Astrocyte of the cerebellum (primary cell): ENCODE data around the gene NLRC5.

Experiments used
- DNase-seq: peaks from one replicate; pipeline ENCODE4 v3.0.0-alpha.2; 2011; ENCODE audit warnings: low read depth
- H3K4me3 ChIP-seq: 2 replicates; pipeline ENCODE4 v1.5.1; 2011; ENCODE audit warnings: mild to moderate bottlenecking, low read depth, low read length, moderate library complexity
- in situ Hi-C: cut with HindIII; loops from 2 replicates; pipeline ENCODE4 v1.10.0; 2017; ENCODE audit warnings: low sequenced_read_pairs
- TF ChIP-seq, protein P1 (sequence below): IDR thresholded peaks from 2 replicates; pipeline ENCODE4 v1.5.1; 2012; ENCODE audit warnings: low read length, low read depth, moderate library complexity, mild to moderate bottlenecking; ENCODE audit errors: missing control alignments

Gene NLRC5, protein sequence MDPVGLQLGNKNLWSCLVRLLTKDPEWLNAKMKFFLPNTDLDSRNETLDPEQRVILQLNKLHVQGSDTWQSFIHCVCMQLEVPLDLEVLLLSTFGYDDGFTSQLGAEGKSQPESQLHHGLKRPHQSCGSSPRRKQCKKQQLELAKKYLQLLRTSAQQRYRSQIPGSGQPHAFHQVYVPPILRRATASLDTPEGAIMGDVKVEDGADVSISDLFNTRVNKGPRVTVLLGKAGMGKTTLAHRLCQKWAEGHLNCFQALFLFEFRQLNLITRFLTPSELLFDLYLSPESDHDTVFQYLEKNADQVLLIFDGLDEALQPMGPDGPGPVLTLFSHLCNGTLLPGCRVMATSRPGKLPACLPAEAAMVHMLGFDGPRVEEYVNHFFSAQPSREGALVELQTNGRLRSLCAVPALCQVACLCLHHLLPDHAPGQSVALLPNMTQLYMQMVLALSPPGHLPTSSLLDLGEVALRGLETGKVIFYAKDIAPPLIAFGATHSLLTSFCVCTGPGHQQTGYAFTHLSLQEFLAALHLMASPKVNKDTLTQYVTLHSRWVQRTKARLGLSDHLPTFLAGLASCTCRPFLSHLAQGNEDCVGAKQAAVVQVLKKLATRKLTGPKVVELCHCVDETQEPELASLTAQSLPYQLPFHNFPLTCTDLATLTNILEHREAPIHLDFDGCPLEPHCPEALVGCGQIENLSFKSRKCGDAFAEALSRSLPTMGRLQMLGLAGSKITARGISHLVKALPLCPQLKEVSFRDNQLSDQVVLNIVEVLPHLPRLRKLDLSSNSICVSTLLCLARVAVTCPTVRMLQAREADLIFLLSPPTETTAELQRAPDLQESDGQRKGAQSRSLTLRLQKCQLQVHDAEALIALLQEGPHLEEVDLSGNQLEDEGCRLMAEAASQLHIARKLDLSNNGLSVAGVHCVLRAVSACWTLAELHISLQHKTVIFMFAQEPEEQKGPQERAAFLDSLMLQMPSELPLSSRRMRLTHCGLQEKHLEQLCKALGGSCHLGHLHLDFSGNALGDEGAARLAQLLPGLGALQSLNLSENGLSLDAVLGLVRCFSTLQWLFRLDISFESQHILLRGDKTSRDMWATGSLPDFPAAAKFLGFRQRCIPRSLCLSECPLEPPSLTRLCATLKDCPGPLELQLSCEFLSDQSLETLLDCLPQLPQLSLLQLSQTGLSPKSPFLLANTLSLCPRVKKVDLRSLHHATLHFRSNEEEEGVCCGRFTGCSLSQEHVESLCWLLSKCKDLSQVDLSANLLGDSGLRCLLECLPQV (N-terminal part only)

DNA sequence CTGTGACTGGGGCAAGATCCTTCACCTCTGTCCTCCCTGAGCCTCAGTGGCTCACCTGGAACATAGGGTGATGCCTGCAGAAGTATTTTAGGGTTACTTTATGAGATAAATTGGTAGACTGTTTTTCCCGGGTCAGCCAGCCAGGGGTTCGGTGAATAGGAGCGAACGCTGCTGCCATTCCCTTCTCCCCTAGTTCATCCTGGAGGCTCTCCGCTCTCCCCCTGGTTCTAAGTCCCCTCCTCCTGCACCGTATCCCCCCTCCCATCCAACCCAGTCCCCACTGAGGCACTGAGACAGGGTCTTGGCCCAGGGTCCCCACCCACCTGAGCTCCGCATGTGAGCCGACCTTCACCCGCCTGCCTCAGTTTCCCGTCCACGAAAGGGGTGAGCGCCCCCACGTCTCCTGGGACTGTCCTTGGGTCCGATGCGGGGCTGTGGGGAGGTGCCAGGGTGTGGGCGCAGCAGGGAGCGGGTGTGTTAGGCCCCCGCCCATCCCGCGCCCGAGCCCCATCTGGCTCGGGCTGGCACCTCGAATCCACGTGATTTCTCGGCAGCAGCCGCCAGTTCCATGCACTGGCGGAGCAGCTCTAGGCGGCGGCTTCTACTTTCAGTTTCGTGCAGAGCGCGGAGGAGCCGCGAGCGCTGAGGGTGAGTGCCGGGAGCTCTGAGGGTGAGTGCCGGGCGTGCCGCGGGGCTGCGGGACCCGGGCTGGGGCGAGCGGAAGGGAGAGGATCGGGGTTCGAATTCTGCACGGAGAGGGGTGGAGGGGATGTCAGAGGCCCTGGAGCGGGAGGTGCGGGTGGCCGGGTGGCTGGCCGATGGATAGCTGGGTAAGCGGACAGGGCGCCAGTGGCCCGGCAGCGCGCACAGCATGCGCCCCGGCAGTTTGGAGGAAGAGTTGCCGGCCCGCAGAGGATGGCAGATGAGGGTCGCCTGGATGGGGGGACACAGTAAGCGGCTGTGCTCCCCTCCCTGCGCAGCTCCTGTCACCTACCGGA, at the start of gene NLRC5:
TSS of gene NLRC5 (plus strand) at position 610 of the 998 bp plus-strand sequence. CDS start 31,156 bp downstream, outside the sequence.
- TF ChIP-seq, protein P1, sequence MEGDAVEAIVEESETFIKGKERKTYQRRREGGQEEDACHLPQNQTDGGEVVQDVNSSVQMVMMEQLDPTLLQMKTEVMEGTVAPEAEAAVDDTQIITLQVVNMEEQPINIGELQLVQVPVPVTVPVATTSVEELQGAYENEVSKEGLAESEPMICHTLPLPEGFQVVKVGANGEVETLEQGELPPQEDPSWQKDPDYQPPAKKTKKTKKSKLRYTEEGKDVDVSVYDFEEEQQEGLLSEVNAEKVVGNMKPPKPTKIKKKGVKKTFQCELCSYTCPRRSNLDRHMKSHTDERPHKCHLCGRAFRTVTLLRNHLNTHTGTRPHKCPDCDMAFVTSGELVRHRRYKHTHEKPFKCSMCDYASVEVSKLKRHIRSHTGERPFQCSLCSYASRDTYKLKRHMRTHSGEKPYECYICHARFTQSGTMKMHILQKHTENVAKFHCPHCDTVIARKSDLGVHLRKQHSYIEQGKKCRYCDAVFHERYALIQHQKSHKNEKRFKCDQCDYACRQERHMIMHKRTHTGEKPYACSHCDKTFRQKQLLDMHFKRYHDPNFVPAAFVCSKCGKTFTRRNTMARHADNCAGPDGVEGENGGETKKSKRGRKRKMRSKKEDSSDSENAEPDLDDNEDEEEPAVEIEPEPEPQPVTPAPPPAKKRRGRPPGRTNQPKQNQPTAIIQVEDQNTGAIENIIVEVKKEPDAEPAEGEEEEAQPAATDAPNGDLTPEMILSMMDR, result no peak
- H3K4me3 ChIP-seq, result peak within 1 kb of the TSS; percentile 71
- in situ Hi-C loops, result no loop called here
- peak; percentile 46 for DNase-seq

DNA sequence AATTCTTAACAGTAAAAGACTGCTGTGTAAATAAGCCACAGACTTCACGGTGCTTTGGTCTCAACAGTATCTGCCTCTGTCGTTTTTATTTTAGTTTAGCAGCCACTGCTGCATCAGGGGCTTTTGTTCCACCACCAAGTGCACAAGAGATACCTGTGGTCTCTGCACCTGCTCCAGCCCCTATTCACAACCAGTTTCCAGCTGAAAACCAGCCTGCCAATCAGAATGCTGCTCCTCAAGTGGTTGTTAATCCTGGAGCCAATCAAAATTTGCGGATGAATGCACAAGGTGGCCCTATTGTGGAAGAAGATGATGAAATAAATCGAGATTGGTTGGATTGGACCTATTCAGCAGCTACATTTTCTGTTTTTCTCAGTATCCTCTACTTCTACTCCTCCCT, 49.6 kb upstream of the NLRC5 start:
- no peak for DNase-seq
- TF ChIP-seq, protein P1, result no peak
- no peak overlapping the region for H3K4me3 ChIP-seq
- in situ Hi-C loops, result no loop called here

DNA sequence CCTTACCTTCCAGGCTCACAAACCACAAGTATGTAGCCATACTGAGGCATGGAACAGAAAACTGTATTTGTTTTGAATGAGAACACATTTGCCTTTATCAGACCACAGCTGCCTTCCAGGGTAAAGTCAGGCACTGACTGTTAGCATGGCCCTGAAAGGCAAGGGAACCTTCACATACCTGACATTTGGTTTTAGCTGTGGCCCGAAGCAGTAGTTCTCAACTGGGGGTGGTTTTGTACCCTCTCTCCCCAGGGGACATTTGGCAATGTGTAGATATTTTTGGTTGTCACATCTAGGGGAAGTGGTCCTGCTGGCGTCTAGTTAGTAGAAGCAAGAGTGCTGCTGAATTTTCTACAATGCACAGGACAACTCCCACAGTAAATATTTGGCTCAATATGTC, 48.3 kb upstream of the NLRC5 start:
- in situ Hi-C loops, result no loop called here
- TF ChIP-seq, protein P1, result no peak

DNA sequence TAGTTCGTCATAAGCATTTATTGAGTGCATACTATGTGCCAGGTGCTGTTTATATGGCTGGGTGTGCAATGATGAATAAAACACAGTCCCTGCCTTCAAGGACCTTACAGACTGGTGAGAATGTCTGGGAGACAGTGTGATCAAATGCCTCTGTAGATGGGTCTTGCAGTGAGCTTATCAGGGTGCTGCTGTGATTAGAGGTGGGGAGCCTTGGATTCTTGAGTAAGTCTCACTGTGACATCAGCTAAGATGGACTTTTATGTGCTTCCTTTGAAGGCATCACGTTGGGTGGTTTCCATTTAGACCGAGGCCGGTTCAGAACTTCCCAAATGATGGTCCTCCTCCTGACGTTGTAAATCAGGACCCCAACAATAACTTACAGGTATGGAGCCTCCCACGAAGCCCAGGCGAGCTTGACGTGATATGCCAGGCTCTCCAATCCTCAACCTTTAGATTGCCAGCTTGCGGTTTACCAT, 47.5 kb upstream of the NLRC5 start:
- DNase-seq, result no peak
- no peak overlapping the region for H3K4me3 ChIP-seq
- TF ChIP-seq, protein P1, result no peak
- in situ Hi-C loops, result no loop called here

More for the DNA sequence above, 48.3 kb upstream of the NLRC5 start:
- H3K4me3 ChIP-seq, result no peak overlapping the region
- DNase-seq, result no peak

DNA sequence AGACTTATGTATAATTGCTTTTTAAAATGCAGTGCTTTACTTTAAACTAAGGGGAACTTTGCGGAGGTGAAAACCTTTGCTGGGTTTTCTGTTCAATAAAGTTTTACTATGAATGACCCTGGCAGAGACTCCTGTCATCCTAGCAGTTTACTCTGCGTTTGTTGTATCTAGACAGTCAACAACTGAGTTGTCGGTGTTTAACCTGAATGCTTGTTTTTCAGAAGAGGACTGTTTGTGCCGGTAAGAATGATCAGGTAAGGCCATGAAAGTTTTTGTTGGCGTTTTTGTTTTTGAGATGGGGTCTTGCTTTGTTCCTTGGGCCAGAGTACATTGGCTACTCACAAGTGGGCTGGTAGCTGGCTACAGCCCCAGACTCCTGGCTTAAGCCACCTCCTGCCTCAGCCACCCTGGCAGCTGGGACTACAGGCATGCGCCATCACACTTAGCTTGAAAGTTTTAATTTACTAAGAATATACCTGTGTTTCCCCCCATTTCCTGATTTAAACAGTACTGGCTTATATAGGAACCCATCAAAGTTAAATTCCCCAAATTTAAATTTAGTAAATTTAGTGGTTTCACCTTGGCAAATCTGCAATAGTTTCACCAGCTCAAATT, 45.5 kb upstream of the NLRC5 start:
- no peak overlapping the region for H3K4me3 ChIP-seq
- no peak for DNase-seq
- in situ Hi-C loops, result no loop called here
- TF ChIP-seq, protein P1, result no peak
